AG04449 (cell line): ENCODE results near the gene DNM2.

Experiments
- CTCF ChIA-PET: fragments of 350-600 bp; formaldehyde crosslinking; extraction: SDS; loops from one replicate; lab custom pipeline; 2021; ENCODE audit warnings: antibody characterized with exemption; lab: Yijun Ruan, JAX
- POLR2A ChIA-PET: fragments of 400-600, 350-600 bp; formaldehyde crosslinking; extraction: SDS; loops from one replicate; lab custom pipeline; 2020; ENCODE audit warnings: antibody characterized with exemption, inconsistent platforms; lab: Yijun Ruan, JAX
- DNase-seq: peaks from one replicate; pipeline ENCODE4 v3.0.0-alpha.2; 2010; ENCODE audit warnings: low read depth, low spot score
- H3K4me3 ChIP-seq: 2 replicates; pipeline ENCODE4 v1.5.1; 2011; ENCODE audit warnings: low read depth, mild to moderate bottlenecking, control low read depth, low read length
- TF ChIP-seq, protein P1 (sequence below): IDR thresholded peaks from one replicate; pipeline ENCODE4 v1.5.1; 2011; ENCODE audit warnings: mild to moderate bottlenecking, moderate library complexity, low read length, control low read depth, inconsistent platforms; ENCODE audit not compliant: insufficient read depth; ENCODE audit errors: missing control alignments

The DNM2 gene

DNA sequence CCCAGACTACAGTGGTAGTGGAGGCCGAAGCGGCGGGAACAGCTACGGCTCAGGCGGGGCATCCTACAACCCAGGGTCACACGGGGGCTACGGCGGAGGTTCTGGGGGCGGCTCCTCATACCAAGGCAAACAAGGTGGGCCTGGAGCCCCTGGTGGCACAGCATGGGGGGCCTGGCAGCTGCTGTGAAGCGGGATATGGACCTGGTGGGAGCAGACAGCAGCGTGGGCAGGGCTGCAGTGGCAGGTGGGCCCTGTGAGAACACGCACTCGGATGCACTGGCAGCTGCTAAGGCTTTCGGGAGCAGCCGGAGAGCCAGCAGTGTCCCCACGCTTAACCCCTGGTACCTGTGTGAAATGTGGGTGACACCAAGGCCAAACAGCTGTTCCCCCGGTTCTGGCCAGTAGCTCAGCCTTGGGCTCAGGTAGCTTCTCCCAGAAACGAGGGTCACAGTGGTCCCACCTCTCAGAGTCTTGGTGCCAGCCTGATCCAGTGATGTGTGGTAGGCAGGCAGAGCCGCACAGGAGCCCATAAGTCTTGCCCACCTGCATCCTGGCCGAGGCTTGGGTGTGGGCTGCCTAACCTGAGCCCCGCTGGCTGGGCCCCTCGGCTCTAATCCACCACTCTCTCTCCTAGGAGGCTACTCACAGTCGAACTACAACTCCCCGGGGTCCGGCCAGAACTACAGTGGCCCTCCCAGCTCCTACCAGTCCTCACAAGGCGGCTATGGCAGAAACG lies 29.2 kb upstream of the DNM2 start:
- CTCF ChIA-PET = interaction anchor here (0.7 to 5.8 kb wide), 2 partner anchors 12 to 107 kb away, joined by 4 to 34 read pairs; partner anchors contain the start of gene QTRT1
- POLR2A ChIA-PET = no interaction called here
- TF ChIP-seq, protein P1, sequence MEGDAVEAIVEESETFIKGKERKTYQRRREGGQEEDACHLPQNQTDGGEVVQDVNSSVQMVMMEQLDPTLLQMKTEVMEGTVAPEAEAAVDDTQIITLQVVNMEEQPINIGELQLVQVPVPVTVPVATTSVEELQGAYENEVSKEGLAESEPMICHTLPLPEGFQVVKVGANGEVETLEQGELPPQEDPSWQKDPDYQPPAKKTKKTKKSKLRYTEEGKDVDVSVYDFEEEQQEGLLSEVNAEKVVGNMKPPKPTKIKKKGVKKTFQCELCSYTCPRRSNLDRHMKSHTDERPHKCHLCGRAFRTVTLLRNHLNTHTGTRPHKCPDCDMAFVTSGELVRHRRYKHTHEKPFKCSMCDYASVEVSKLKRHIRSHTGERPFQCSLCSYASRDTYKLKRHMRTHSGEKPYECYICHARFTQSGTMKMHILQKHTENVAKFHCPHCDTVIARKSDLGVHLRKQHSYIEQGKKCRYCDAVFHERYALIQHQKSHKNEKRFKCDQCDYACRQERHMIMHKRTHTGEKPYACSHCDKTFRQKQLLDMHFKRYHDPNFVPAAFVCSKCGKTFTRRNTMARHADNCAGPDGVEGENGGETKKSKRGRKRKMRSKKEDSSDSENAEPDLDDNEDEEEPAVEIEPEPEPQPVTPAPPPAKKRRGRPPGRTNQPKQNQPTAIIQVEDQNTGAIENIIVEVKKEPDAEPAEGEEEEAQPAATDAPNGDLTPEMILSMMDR = no peak
- DNase-seq = no peak
- no peak overlapping the region for H3K4me3 ChIP-seq

DNA sequence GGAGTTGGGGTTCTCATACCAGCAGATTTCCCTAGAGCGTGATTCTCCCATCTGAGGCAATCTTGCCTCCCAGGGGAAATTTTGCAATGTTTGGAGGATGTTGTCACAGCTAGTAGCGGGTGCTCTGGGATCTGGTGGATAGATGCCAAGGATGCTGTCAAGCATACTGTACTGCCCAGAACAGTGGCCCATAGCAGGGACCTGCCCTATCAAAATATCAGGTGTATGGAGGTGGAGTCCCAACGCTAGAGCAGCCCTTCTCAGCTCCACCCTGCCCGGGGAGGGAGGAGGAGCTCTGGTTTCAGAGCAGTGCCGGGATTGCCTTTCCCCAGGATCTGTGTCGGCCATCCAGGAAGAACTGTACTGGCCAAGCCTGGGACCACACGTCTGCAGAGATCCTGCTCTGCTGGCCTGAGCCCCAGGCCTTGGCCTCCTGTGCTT lies 27.5 kb upstream of the DNM2 start:
- no peak for DNase-seq
- POLR2A ChIA-PET = no interaction called here
- H3K4me3 ChIP-seq = no peak overlapping the region
- TF ChIP-seq, protein P1 = no peak
- CTCF ChIA-PET = interaction anchor here (5.8 to 13.6 kb wide), 2 partner anchors 10 to 108 kb away, joined by 34 to 178 read pairs; partner anchors contain the start of gene QTRT1

DNA sequence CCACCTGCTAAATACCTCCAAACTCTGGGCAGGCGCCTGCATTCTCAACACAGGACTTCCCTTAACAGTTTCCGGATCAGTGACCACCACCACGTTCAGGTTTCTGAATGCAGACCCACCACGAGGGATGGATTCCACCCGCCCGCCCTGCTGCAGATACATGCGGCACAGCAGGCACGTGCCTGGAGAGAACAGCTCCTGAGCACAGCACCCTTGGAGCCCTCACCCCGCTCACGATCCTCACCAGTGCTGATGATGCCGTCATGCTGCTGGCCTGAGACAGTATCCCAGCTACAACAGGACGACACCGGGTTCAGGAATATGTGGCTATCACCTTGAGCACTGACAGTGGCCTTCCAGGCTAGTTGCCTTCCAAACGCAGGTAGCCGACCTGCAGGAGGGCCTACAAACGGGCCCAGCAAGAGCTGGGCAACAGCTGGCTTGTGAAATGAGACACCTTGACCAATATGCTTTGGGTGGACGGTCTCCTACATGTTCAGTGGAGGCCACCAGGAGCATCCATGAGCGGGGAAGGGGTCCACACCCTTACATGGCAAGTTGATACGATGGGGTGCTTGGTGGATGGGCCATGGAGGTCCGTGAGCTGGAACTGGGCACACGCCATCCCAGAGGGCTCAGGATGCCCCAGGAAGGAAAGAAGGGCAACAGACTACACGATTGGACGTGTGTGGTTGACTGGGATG lies 26.5 kb upstream of the DNM2 start:
- DNase-seq = no peak
- TF ChIP-seq, protein P1 = no peak
- CTCF ChIA-PET = interaction anchor here (1.9 to 13.6 kb wide), 3 partner anchors 8 to 109 kb away, joined by 6 to 178 read pairs (median 34); partner anchors contain the start of gene QTRT1
- no peak overlapping the region for H3K4me3 ChIP-seq
- POLR2A ChIA-PET = no interaction called here

DNA sequence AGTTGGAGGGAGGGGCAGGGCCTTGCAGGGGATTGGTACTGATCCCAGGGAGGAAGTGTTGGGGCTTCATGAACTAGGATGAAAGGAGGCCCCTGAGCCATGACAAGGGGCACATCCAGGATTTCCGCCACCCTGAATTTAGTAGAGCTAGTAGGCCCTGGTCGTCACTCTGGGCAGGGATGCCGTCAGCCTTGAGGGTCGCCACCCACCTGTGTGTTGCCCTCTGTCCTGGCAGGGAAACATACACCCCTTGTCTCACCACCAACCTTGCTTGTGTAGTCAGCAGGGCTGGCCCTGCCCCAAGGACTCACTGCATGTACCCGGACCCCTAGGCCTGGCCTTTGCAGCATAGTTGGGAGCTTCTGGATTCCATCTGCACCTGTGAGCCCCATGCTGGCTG lies 26.0 kb upstream of the DNM2 start:
- no peak for DNase-seq
- CTCF ChIA-PET = interaction anchor here (1.9 to 13.6 kb wide), 3 partner anchors 9 to 109 kb away, joined by 6 to 178 read pairs (median 34); partner anchors contain the start of gene QTRT1
- H3K4me3 ChIP-seq = no peak overlapping the region
- POLR2A ChIA-PET = no interaction called here
- TF ChIP-seq, protein P1 = no peak

DNA sequence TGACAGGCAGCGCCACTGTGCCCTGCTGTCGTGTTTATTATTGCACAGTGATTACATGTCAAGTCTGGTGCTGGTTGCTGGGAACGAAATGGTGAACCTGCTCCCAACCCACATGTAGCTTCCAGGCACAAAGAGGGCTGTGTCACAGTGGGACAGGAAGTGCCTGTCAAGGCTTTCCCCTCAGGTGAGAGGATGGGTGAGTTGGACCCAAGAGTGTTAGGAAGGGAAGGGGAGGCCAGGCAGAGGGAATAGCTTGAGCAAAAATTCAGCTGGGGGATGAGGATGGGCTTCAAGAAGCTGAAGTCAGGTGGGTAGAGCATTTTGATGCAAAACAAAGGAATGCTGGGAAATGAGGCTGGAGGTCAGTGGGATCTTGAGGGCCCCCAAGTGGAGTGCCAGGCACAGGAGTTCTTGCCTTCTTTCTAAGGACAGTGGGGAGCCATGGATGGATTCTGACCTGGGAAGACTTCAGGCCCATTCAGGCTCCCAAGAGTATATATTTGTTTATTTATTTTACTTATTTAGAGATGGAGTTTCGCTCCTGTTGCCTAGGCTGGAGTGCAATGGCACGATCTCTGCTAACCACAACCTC lies 25.1 kb upstream of the DNM2 start:
- POLR2A ChIA-PET = no interaction called here
- no peak overlapping the region for H3K4me3 ChIP-seq
- TF ChIP-seq, protein P1 = no peak
- CTCF ChIA-PET = interaction anchor here (1.9 to 13.6 kb wide), 3 partner anchors 8 to 110 kb away, joined by 6 to 178 read pairs (median 34); partner anchors contain the start of gene QTRT1
- DNase-seq = no peak
